HEK293 (cell line): ENCODE results near the gene ZCCHC3.

ENCODE experiments used
- GLI2 ChIP-seq: fragments of 450-650 bp; formaldehyde crosslinking; IDR thresholded peaks from 2 replicates; pipeline ENCODE4; 2017; ENCODE audit warnings: missing biosample characterization, missing genetic modification characterization, low read depth, borderline replicate concordance
- GLIS1 ChIP-seq: fragments of 450-650 bp; formaldehyde crosslinking; IDR thresholded peaks from 2 replicates; pipeline ENCODE4 v1.5.1; 2016; ENCODE audit warnings: missing biosample characterization, missing genetic modification characterization
- KLF16 ChIP-seq: fragments of 450-650 bp; formaldehyde crosslinking; IDR thresholded peaks from 2 replicates; pipeline ENCODE4 v1.5.1; 2017; ENCODE audit warnings: missing biosample characterization, missing genetic modification characterization
- KLF7 ChIP-seq: fragments of 450-650 bp; formaldehyde crosslinking; IDR thresholded peaks from 2 replicates; pipeline ENCODE4 v1.5.1; 2016; ENCODE audit warnings: missing biosample characterization, missing genetic modification characterization, borderline replicate concordance
- MYNN ChIP-seq: fragments of 450-650 bp; formaldehyde crosslinking; IDR thresholded peaks from 2 replicates; pipeline ENCODE4 v1.5.1; 2016; ENCODE audit warnings: missing biosample characterization, missing genetic modification characterization, borderline replicate concordance
- OSR2 ChIP-seq: fragments of 450-650 bp; formaldehyde crosslinking; IDR thresholded peaks from 2 replicates; pipeline ENCODE4 v1.5.1; 2016; ENCODE audit warnings: missing biosample characterization, missing genetic modification characterization
- ZBTB20 ChIP-seq: fragments of 450-650 bp; formaldehyde crosslinking; IDR thresholded peaks from 2 replicates; pipeline ENCODE4 v1.5.1; 2016; ENCODE audit warnings: missing biosample characterization, missing genetic modification characterization
- ZBTB8A ChIP-seq: fragments of 450-650 bp; formaldehyde crosslinking; IDR thresholded peaks from 2 replicates; pipeline ENCODE4 v1.5.1; 2016; ENCODE audit warnings: missing biosample characterization, missing genetic modification characterization
- ZNF155 ChIP-seq: fragments of 450-650 bp; formaldehyde crosslinking; IDR thresholded peaks from 2 replicates; pipeline ENCODE4 v1.5.1; 2016; ENCODE audit warnings: missing biosample characterization, missing genetic modification characterization
- ZNF248 ChIP-seq: fragments of 450-650 bp; formaldehyde crosslinking; IDR thresholded peaks from 2 replicates; pipeline ENCODE4 v1.5.1; 2017; ENCODE audit warnings: missing biosample characterization, missing genetic modification characterization
- ZNF274 ChIP-seq, 2 experiments: fragments of 200-500 bp in 1 of 2; fragments of 450-650 bp in 1 of 2; sonication (Bioruptor generic) in 1 of 2; formaldehyde crosslinking in 1 of 2; IDR thresholded peaks; 2 replicates each; pipeline versions ENCODE4 v1.5.1 to v1.6.1; 2014 to 2016; ENCODE audit warnings: borderline replicate concordance in 1 of 2, inconsistent platforms in 1 of 2, low read length in 1 of 2, missing biosample characterization in 1 of 2, missing genetic modification characterization in 1 of 2
- ZNF391 ChIP-seq: fragments of 450-650 bp; formaldehyde crosslinking; IDR thresholded peaks from 2 replicates; pipeline ENCODE4 v1.5.1; 2016; ENCODE audit warnings: low read depth, missing biosample characterization, missing genetic modification characterization, borderline replicate concordance
- ZNF426 ChIP-seq: fragments of 450-650 bp; formaldehyde crosslinking; IDR thresholded peaks from 2 replicates; pipeline ENCODE4 v1.5.1; 2017; ENCODE audit warnings: missing biosample characterization, missing genetic modification characterization, mild to moderate bottlenecking, inconsistent platforms, moderate library complexity
- ZNF530 ChIP-seq: fragments of 450-650 bp; formaldehyde crosslinking; IDR thresholded peaks from 2 replicates; pipeline ENCODE4 v1.5.1; 2016; ENCODE audit warnings: low read depth, missing biosample characterization, missing genetic modification characterization
- ZNF548 ChIP-seq: fragments of 450-650 bp; formaldehyde crosslinking; IDR thresholded peaks from 2 replicates; pipeline ENCODE4 v1.5.1; 2016; ENCODE audit warnings: missing biosample characterization, missing genetic modification characterization
- ZNF549 ChIP-seq: fragments of 450-650 bp; IDR thresholded peaks from 2 replicates; pipeline ENCODE4 v1.5.1; 2018; ENCODE audit warnings: missing biosample characterization, missing genetic modification characterization, mild to moderate bottlenecking, inconsistent platforms, moderate library complexity
- ZNF585B ChIP-seq: fragments of 450-650 bp; formaldehyde crosslinking; IDR thresholded peaks from 2 replicates; pipeline ENCODE4 v1.5.1; 2016; ENCODE audit warnings: missing biosample characterization, missing genetic modification characterization
- ZNF621 ChIP-seq: fragments of 450-650 bp; formaldehyde crosslinking; IDR thresholded peaks from 2 replicates; pipeline ENCODE4 v1.5.1; 2017; ENCODE audit warnings: missing biosample characterization, missing genetic modification characterization
- ZNF629 ChIP-seq: fragments of 450-650 bp; formaldehyde crosslinking; IDR thresholded peaks from 2 replicates; pipeline ENCODE4 v1.5.1; 2017; ENCODE audit warnings: missing biosample characterization, missing genetic modification characterization
- ZNF654 ChIP-seq: fragments of 450-650 bp; formaldehyde crosslinking; IDR thresholded peaks from 2 replicates; pipeline ENCODE4 v1.5.1; 2016; ENCODE audit warnings: low read depth, missing biosample characterization, missing genetic modification characterization
- ZNF664 ChIP-seq: fragments of 450-650 bp; formaldehyde crosslinking; IDR thresholded peaks from 2 replicates; pipeline ENCODE4 v1.5.1; 2016; ENCODE audit warnings: missing biosample characterization, missing genetic modification characterization
- TF ChIP-seq, protein P1 (sequence below): fragments of 450-650 bp; formaldehyde crosslinking; IDR thresholded peaks from 2 replicates; pipeline ENCODE4 v1.5.1; 2016; ENCODE audit warnings: missing biosample characterization, missing genetic modification characterization
- TF ChIP-seq, protein P2 (sequence below): fragments of 450-650 bp; formaldehyde crosslinking; IDR thresholded peaks from 2 replicates; pipeline ENCODE4 v1.5.1; 2016; ENCODE audit warnings: missing biosample characterization, missing genetic modification characterization
- TF ChIP-seq, protein P3 (sequence below): fragments of 450-650 bp; formaldehyde crosslinking; IDR thresholded peaks from 2 replicates; pipeline ENCODE4 v1.5.1; 2016; ENCODE audit warnings: missing biosample characterization, missing genetic modification characterization
- TF ChIP-seq, protein P4 (sequence below): fragments of 450-650 bp; formaldehyde crosslinking; IDR thresholded peaks from 2 replicates; pipeline ENCODE4 v1.5.1; 2016; ENCODE audit warnings: missing biosample characterization, missing genetic modification characterization, borderline replicate concordance
- TF ChIP-seq, protein P5 (sequence below): fragments of 450-650 bp; formaldehyde crosslinking; IDR thresholded peaks from 2 replicates; pipeline ENCODE4 v1.5.1; 2016; ENCODE audit warnings: missing biosample characterization, missing genetic modification characterization, low read depth

Gene ZCCHC3

DNA sequence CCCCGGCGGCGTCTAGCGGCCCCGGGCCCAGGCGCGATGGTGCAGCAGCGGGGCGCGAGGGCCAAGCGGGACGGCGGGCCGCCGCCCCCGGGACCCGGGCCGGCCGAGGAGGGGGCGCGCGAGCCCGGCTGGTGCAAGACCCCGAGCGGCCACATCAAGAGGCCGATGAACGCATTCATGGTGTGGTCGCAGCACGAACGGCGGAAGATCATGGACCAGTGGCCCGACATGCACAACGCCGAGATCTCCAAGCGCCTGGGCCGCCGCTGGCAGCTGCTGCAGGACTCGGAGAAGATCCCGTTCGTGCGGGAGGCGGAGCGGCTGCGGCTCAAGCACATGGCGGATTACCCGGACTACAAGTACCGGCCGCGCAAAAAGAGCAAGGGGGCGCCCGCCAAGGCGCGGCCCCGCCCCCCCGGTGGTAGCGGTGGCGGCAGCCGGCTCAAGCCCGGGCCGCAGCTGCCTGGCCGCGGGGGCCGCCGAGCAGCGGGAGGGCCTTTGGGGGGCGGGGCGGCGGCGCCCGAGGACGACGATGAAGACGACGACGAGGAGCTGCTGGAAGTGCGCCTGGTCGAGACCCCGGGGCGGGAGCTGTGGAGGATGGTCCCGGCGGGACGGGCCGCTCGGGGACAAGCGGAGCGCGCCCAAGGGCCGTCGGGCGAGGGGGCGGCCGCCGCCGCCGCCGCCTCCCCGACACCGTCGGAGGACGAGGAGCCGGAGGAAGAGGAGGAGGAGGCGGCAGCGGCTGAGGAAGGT, 28.7 kb downstream of the ZCCHC3 start (continued):
- TF ChIP-seq, protein P1, sequence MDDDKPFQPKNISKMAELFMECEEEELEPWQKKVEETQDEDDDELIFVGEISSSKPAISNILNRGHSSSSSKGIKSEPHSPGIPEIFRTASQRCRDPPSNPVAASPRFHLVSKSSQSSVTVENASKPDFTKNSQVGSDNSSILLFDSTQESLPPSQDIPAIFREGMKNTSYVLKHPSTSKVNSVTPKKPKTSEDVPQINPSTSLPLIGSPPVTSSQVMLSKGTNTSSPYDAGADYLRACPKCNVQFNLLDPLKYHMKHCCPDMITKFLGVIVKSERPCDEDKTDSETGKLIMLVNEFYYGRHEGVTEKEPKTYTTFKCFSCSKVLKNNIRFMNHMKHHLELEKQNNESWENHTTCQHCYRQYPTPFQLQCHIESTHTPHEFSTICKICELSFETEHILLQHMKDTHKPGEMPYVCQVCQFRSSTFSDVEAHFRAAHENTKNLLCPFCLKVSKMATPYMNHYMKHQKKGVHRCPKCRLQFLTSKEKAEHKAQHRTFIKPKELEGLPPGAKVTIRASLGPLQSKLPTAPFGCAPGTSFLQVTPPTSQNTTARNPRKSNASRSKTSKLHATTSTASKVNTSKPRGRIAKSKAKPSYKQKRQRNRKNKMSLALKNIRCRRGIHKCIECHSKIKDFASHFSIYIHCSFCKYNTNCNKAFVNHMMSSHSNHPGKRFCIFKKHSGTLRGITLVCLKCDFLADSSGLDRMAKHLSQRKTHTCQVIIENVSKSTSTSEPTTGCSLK (tag by site-specific recombination) = no peak
- TF ChIP-seq ZBTB20 (tag by site-specific recombination) (peak; percentile 28; the same call in 1 of the 2 replicates), ZNF155 (tag by site-specific recombination) (no peak), ZNF391 (no peak), OSR2 (tag by site-specific recombination) (no peak; the same call in 1 of the 2 replicates), ZNF549 (tag by site-specific recombination) (no peak), ZNF548 (tag by site-specific recombination) (no peak), ZNF664 (tag by site-specific recombination) (no peak), ZBTB8A (tag by site-specific recombination) (peak; percentile 66; the same call in 1 of the 2 replicates), GLI2 (tag by site-specific recombination) (no peak), MYNN (tag by site-specific recombination) (no peak), ZNF654 (no peak), ZNF274 (IDR thresholded peaks at IDR 0.05; ENCODE audit: low read length) (no peak), ZNF274 (tag by site-specific recombination; IDR thresholded peaks at IDR 0.05; ENCODE audit: borderline replicate concordance) (no peak), ZNF585B (tag by site-specific recombination) (no peak), ZNF248 (no peak), ZNF629 (no peak), ZNF621 (tag by site-specific recombination) (no peak), KLF7 (tag by site-specific recombination) (no peak), ZNF530 (tag by site-specific recombination) (no peak), KLF16 (tag by site-specific recombination) (peak; percentile 33; the same call in 1 of the 2 replicates), ZNF426 (tag by site-specific recombination) (no peak), GLIS1 (tag by site-specific recombination) (no peak)
- TF ChIP-seq, protein P2, sequence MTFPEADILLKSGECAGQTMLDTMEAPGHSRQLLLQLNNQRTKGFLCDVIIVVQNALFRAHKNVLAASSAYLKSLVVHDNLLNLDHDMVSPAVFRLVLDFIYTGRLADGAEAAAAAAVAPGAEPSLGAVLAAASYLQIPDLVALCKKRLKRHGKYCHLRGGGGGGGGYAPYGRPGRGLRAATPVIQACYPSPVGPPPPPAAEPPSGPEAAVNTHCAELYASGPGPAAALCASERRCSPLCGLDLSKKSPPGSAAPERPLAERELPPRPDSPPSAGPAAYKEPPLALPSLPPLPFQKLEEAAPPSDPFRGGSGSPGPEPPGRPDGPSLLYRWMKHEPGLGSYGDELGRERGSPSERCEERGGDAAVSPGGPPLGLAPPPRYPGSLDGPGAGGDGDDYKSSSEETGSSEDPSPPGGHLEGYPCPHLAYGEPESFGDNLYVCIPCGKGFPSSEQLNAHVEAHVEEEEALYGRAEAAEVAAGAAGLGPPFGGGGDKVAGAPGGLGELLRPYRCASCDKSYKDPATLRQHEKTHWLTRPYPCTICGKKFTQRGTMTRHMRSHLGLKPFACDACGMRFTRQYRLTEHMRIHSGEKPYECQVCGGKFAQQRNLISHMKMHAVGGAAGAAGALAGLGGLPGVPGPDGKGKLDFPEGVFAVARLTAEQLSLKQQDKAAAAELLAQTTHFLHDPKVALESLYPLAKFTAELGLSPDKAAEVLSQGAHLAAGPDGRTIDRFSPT (tag by site-specific recombination) = no peak
- TF ChIP-seq, protein P3, sequence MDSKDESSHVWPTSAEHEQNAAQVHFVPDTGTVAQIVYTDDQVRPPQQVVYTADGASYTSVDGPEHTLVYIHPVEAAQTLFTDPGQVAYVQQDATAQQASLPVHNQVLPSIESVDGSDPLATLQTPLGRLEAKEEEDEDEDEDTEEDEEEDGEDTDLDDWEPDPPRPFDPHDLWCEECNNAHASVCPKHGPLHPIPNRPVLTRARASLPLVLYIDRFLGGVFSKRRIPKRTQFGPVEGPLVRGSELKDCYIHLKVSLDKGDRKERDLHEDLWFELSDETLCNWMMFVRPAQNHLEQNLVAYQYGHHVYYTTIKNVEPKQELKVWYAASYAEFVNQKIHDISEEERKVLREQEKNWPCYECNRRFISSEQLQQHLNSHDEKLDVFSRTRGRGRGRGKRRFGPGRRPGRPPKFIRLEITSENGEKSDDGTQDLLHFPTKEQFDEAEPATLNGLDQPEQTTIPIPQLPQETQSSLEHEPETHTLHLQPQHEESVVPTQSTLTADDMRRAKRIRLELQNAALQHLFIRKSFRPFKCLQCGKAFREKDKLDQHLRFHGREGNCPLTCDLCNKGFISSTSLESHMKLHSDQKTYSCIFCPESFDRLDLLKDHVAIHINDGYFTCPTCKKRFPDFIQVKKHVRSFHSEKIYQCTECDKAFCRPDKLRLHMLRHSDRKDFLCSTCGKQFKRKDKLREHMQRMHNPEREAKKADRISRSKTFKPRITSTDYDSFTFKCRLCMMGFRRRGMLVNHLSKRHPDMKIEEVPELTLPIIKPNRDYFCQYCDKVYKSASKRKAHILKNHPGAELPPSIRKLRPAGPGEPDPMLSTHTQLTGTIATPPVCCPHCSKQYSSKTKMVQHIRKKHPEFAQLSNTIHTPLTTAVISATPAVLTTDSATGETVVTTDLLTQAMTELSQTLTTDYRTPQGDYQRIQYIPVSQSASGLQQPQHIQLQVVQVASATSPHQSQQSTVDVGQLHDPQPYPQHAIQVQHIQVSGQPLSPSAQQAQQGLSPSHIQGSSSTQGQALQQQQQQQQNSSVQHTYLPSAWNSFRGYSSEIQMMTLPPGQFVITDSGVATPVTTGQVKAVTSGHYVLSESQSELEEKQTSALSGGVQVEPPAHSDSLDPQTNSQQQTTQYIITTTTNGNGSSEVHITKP = no peak
- TF ChIP-seq, protein P4, sequence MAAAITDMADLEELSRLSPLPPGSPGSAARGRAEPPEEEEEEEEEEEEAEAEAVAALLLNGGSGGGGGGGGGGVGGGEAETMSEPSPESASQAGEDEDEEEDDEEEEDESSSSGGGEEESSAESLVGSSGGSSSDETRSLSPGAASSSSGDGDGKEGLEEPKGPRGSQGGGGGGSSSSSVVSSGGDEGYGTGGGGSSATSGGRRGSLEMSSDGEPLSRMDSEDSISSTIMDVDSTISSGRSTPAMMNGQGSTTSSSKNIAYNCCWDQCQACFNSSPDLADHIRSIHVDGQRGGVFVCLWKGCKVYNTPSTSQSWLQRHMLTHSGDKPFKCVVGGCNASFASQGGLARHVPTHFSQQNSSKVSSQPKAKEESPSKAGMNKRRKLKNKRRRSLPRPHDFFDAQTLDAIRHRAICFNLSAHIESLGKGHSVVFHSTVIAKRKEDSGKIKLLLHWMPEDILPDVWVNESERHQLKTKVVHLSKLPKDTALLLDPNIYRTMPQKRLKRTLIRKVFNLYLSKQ (tag by site-specific recombination) = no peak
- TF ChIP-seq, protein P5, sequence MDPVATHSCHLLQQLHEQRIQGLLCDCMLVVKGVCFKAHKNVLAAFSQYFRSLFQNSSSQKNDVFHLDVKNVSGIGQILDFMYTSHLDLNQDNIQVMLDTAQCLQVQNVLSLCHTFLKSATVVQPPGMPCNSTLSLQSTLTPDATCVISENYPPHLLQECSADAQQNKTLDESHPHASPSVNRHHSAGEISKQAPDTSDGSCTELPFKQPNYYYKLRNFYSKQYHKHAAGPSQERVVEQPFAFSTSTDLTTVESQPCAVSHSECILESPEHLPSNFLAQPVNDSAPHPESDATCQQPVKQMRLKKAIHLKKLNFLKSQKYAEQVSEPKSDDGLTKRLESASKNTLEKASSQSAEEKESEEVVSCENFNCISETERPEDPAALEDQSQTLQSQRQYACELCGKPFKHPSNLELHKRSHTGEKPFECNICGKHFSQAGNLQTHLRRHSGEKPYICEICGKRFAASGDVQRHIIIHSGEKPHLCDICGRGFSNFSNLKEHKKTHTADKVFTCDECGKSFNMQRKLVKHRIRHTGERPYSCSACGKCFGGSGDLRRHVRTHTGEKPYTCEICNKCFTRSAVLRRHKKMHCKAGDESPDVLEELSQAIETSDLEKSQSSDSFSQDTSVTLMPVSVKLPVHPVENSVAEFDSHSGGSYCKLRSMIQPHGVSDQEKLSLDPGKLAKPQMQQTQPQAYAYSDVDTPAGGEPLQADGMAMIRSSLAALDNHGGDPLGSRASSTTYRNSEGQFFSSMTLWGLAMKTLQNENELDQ (tag by site-specific recombination) = no peak
